GM19455 (cell line): ENCODE measurements around the gene ZNHIT6.
"Not testable (repeated sequence)": the region's sequence is repeated elsewhere in the genome, so short reads cannot be mapped to it uniquely, and the experiment has no call there.

Source experiments
- ATAC-seq: cut with Tn5 transposase; IDR thresholded peaks from one replicate; pipeline ENCODE4 v1.9.1; 2021; ENCODE audit not compliant: unreplicated experiment

ZNHIT6 gene, protein sequence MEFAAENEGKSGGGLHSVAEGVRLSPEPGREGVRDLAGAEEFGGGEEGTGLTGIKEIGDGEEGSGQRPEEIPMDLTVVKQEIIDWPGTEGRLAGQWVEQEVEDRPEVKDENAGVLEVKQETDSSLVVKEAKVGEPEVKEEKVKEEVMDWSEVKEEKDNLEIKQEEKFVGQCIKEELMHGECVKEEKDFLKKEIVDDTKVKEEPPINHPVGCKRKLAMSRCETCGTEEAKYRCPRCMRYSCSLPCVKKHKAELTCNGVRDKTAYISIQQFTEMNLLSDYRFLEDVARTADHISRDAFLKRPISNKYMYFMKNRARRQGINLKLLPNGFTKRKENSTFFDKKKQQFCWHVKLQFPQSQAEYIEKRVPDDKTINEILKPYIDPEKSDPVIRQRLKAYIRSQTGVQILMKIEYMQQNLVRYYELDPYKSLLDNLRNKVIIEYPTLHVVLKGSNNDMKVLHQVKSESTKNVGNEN

DNA sequence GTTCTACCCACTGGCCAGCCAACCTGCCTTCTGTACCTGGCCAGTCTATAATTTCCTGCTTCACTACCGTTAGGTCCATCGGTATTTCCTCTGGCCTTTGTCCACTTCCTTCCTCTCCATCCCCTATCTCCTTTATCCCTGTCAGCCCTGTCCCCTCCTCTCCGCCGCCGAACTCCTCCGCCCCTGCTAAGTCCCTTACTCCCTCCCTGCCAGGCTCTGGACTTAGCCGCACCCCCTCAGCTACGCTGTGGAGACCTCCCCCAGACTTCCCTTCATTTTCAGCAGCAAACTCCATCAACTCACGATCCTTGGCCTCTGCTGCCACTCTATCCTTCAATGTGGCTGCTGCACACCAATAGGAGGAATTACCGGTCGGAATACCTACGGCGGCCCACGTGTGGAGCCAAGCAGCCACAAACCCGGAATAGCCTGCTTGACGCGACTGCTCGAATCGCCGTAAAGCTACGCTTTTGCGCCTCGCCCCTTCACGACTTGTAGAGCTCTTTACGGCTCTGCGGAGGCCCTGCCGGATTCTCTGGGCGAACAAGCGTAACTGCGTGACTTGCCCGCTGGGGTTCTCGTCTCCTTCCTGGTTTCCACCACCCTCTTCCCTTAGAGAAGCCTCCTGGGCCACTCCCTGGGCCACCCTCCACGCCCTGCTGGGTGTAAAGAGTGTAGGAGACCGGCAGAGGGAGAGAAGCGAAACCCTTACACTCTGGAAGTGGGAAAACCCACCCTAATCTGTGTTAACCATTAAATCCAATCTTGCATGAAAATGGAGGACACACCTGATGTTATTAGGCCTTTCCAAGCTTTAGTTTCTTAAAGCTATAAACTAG is at the start of gene ZNHIT6:
Gene ZNHIT6 (minus strand): TSS at position 444 of the 839 bp plus-strand sequence. CDS start 149 bp downstream, at position 295.
- ATAC-seq, result peak; percentile 91

DNA sequence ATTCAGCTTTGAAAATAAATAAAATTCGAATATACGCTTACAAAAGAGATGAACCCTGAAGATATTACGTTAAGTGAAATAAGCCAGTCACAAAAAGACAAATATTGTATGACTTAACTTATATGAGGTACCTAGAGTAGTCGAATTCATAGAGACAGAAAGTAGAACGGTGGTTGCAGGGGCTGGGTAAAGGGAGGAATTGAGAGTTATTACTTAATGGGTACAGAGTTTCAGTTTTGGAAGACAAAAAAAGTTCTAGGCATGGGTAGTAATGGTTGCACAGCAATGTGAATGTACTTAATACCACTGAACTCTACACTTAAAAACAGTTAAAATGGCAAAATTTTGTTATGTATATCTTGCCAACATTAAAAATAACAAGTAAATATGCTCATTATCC is 48.6 kb upstream of the ZNHIT6 start:
- no peak for ATAC-seq

DNA sequence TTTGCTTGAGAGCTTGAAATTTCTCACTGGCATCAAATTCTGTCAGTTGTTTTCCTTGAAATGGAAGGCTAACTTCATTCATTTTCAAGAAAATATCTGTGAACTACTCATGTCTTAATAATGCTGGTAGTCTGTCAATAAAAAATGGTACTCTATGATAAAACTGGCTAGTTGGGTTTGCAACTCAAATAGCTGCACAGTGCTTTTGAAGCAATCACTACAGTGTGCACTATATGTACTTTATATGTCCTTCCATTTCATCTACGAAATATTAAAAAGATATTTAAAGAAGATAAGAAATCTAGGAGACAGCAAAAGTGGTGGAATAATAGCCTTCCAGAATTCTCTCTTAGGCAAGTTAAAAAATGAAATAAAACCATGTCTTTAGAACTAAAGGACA is 39.9 kb upstream of the ZNHIT6 start:
- ATAC-seq, result no peak

DNA sequence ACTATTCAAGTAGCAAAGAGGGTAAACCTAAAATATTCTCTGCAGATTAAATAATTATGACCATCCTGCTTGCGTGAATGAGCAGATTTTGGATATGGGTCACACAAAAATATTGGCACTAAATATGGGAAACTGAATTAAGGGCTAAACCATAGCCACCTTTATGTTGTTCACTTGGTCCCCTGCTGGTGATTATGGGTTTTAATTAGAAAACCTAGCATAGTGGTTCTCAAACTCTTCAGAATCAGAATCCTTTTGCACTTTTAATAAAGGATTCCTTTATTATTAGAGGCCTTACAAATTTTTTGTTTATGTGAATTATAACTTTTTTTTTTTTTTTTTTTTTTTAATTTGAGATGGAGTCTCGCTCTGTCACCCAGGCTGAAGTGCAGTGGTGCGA is 38.5 kb upstream of the ZNHIT6 start:
- no peak for ATAC-seq

DNA sequence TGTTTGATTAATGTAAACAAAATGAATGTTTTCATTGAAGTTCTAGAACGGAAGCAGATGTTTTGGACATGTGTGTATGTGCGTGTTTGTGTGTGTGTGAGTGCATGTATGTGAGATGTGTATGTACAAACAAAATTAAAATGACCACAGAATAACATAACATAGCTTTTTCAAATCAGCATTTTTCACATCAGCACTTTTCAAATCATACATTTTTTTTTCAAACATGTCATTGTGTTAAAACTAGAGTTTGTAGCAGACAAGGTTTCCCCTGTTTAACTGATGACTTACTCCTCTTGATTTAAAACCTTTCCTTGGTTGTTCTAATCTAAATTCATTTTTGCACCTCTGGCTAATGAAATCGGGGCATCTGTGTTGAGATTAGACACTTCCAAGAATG is 35.6 kb upstream of the ZNHIT6 start:
- no peak for ATAC-seq

DNA sequence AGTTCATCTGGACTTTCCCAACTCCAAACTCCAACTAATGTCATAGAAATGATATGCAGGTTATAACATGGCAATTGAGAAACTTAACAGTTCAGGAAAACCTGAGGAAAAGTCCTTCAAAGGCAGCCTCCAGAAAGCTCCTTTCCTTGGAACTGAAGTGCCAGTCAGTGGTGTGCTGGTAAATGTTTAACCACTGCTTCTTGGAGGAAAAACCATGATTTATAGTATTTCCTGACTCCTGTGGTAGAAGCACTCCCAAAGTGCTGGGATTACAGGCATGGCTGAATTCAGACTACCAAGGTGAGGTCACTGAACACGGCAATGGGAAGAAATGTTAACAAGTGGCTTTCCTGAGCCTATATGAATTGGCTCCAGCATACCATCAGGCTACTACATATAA is 26.7 kb upstream of the ZNHIT6 start:
- ATAC-seq, result no peak

DNA sequence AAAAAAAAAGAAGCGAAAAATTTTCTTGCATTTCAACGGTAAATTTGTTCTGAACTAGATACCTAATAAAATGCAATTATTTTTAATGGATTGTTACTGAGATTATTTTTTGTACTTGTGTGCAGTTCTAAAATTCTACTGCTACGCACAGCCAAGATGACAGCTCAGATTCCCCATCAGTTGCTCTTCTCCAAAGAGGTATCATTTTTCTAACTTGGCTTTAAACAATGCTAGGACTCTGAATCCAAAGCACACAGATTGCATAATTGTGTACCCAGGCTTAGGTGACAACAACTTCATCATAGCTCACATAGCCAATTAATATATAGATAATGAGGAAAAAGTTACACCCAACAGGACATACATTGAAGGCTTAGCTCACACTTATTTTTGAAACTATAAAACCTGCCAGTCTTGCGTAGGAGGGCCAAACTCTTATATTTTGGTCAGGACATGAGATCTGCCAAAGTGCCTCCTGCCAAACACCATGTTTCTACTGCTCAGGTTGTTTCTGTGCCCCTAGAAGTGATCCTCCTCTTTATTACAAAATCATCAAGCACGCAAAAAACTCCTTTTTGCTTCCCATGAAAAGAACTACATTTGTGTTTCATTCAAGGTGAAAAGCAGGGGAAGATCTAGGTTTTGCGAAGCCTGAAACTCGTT is 10.6 kb upstream of the ZNHIT6 start:
- no peak for ATAC-seq

DNA sequence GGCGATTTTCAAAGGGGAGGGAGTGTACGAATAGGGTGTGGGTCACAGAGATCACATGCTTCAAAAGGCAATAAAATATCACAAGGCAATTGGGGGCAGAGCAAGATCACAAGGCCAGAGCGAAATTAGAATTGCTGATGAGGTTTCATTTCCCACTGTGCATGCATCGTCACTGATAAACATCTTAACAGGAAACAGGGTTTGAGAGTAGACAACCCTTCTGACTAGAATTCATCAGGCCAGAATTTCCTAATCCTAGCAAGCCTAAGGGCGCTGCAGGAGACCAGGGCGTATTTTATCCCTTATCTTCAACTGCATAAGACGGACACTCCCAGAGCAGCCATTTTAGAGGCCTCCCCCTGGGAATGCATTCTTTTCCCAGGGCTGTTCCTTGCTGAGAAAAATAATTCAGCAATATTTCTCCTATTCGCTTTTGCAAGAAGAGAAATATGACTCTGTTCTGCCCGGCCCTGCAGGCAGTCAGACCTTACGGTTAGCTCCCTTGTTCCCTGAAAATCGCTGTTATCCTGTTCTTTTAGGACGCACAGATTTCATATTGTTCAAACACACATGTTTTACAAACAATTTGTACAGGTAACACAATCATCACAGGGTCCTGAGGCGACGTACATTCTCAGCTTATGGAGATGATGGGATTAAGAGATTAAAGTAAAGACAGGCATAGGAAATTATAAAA is 6.3 kb upstream of the ZNHIT6 start:
- not testable (repeated sequence) for ATAC-seq

DNA sequence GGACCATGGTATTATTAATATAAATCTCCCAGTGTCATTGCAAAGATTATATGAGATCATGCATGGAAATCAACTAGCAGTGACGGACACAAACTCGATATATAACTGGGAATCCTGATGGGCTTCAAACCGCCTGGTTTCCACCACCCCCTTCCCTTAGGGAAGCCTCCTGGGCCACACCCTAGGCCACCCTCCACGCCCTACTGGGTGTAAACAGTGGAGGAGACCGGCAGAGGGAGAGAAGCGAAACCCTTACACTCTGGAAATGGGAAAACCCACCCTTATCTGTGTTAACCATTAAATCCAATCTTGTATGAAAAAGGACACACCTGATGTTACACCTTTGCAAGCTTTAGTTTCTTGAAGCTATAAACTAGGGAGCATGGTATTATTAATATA is 595 bp upstream of the ZNHIT6 start:
- no peak for ATAC-seq

DNA sequence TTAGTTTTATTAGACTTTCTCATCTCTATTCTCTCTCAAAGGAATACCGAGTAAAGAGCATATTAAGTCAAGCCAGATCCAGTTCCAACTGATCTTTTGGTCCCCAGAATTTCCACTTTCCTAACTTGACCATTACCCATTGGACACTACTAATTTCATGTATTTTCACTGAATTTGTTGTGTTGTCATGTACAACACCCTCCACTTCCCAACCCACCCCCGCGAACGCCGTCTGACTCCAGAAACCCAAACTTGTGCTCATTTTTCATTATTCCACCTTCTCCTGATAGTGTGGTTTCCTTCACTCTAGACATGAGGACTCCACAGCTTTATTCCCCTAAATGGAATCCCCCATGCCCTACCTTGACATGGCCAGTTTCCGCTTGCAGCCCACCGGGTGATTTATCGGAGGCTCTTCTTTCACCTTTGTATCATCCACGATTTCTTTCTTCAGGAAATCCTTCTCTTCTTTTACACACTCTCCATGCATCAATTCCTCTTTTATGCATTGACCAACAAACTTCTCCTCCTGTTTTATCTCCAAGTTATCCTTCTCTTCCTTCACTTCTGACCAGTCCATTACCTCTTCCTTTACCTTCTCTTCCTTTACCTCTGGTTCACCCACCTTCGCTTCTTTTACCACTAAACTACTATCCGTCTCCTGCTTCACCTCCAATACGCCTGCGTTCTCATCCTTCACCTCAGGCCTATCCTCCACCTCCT is 805 bp downstream of the ZNHIT6 start:
- ATAC-seq, result peak; percentile 26

DNA sequence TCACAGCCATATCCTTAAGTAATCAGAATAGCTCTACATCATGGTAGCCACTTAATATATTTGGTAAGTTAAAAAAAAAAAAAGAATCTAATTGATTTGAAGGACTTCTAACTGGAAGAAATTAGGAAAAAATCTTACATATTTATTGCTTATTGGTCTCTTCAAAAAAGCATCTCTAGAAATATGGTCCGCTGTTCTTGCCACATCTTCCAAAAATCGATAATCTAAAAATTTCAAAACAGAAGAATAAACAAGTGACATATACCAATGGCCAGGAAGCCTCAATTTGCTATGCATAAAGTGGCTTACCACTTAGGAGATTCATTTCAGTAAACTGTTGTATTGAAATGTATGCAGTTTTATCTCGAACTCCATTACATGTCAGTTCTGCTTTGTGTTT is 2.3 kb downstream of the ZNHIT6 start:
- no peak for ATAC-seq

DNA sequence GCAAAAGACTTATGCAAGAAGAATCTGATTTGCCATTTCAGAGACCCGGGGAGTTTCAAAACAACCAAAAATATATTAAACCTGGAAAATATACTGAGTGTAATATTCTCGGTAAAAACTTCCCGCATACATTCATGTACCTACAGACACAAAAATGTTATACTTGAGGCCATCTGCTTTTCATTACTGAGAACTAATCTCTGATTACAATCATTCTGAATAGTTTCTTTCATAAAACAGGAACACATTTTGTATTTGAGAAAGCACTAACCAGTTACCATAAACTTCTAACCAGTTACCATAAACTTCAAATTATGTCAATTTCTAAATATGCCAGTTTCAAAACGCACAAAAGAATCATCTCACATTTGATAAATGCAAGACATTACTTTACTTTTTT is 7.8 kb downstream of the ZNHIT6 start:
- no peak for ATAC-seq

DNA sequence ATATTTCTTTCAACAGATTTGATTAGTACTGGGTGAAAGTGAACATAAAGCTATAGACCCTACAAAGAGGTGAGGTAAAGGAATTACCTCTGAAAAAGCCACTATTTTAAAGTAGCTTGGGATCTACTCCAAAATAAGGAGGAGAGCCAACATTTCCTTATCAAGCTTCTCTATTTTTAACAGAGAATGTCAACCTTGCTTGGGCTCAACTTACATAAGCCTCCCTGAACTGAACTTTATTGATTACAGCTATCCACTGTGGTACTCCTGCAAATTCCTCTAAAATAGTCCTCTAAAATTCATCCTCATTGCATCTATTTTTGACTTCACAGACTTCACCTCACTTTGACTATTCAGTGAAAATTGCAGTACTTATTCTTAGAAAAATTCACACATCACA is 10.3 kb downstream of the ZNHIT6 start:
- no peak for ATAC-seq

DNA sequence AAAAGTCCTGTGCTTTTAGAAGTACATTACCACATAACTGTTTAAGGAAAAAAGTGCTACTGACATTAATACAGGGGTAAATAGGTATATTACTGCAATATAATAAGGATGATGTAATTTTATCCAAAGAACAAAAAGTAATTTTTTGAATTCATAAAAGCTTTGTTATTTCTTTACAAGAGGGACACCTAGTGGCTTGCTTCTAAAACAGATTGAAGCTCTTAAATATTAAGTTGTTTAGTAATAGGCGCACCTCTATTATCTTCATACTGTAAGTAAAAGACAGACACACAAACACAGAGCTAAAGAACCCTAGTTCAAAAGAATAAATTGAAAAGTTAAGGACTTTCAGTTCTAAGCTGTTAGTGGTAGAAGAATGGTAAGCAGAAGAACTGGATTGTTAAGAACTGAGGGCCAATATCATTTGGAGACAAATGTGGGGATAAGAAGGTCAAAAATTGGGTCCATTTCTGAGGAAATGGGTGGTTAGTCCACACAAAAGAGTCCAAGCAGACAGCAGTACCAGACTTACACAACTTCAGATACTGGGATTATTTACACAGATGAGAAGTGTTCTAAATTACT is 15.4 kb downstream of the ZNHIT6 start:
- ATAC-seq, result no peak

DNA sequence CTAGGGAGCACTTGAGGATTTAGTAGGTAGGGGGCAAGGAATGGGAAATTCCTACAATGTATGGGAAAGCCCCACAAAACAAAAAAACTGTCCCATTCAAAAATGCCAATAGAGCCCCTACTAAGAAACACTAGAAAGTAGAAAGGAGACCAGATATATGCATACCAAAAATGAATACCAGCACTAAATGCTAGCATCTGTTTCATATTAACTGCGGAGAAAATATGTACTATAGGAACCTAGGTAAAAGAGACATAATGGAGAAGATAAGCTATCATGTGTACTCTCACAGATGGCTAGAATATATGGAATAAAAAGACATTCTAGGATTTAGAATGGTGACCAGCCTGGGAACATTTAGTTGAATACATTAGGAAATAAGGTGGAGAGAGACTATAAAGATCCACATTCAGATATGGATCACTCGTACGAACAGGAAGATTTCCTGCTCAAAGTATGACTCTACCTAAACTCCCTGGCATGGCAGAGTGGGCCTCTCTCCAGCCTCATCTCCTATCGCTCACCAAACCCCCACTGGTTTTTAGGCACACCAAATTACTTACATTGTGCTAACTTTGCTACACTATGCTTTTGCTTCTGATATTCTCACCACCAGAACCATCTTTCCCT is 18.3 kb downstream of the ZNHIT6 start:
- no peak for ATAC-seq

DNA sequence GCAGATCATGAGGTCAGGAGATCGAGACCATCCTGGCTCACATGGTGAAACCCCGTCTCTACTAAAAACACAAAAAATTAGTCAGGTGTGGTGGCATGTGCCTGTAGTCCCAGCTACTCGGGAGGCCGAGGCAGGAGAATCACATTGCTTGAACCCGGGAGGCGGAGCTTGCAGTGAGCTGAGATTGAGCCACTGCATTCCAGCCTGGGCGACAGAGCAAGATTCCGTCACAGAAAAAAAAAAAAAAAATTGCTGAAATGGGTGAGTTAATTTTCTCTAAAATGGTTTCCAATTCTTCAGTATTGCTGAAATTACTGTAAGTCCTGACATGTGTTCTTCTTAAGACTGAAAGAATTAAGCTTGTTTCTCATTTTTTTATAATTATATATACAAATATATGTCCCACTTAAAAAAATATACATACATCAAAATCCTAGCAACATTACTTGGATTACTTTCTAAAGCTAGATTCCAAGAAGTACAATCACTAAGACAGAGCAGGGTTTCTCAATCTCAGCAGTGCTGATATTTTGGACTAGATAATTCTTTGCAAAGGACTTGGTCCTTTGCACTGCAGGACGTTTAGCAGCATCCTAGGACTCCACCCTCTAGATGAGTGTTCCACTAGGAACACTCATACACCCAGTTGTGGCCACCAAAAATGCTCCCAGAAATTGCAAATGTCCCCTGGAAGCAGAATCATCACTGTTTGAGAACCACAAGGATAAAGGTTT is 24.8 kb downstream of the ZNHIT6 start:
- ATAC-seq, result no peak

DNA sequence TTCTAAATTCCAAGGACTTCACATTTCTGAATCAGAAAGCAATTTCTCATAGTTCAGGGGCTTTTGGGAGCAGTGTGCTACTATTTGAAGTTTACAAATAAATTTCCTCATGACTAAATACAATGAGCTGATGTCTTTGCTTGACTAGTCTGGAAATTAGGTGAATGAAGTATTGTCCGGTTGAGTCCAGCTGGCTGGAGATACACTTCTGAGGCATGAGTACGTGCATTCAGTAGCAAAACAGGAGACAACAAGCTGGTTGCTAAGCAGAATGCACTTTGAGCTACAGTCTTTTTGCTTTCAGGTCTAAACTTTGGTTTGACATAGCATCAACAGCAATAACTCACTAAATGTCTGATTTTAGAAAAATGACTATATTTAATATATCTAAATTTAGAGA is 27.1 kb downstream of the ZNHIT6 start:
- no peak for ATAC-seq

DNA sequence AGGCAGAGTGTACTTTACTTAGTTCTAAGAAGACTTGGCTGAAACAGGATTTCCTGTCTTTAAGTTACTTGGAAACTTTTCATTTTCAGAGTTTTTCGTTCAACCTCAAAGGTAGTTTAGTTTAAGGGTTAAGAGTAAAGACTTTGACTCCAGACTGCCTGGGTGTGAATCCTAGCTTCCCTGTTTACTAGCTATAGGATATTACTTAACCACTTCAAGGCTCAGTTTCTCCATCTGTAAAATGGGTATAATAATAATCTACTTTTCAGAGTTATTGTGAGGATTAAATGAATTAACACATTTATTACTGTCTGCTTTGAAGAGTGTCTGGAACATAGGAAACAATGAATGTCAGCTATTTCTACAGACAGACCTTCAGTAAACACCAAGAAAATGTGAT is 30.0 kb downstream of the ZNHIT6 start:
- ATAC-seq, result no peak

DNA sequence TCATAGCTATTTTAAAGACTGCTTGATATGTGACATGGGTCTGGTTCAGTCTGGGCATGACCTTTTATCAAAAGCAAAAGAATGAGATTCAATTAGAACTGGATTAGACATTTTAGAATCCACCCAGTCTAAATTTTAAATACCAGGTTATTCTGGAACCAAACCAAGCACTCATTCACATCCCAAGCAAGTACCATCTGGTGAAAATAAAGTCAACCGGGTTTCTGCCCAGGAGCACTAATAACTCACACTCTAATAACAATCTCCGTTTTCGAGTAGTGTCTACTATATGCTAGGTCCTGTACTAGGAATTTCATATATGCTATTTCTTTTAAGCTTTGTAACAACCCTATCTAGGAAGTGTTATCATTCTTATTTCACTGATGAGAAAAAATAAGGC is 30.6 kb downstream of the ZNHIT6 start:
- ATAC-seq, result no peak
